ENCODE measurements around the gene SMTN.

Gene SMTN

GRCh38 chr22:31148488-31148887 is 67.4 kb downstream of the SMTN start:
- in situ Hi-C loops (cut with MboI; ENCODE audit: low sequenced_read_pairs, unreplicated experiment) = no loop called here
- DNase-seq (ENCODE audit: low spot score) = no peak
- no peak for TF ChIP-seq CTCF (IDR thresholded peaks at IDR 0.05; ENCODE audit: borderline replicate concordance, control extremely low read depth, extremely low read depth, insufficient read depth, missing control alignments)

GRCh38 chr22:31148953-31149627 is 68.0 kb downstream of the SMTN start:
- peak; percentile 75 for DNase-seq (ENCODE audit: low spot score)
- peak; percentile 73 for TF ChIP-seq CTCF (IDR thresholded peaks at IDR 0.05; ENCODE audit: borderline replicate concordance, control extremely low read depth, extremely low read depth, insufficient read depth, missing control alignments)
- in situ Hi-C loops (cut with MboI; ENCODE audit: low sequenced_read_pairs, unreplicated experiment) = no loop called here

- in situ Hi-C loops (cut with MboI; ENCODE audit: low sequenced_read_pairs, unreplicated experiment) = no loop called here
- no peak for DNase-seq (ENCODE audit: low spot score)
- no peak for TF ChIP-seq CTCF (IDR thresholded peaks at IDR 0.05; ENCODE audit: borderline replicate concordance, control extremely low read depth, extremely low read depth, insufficient read depth, missing control alignments)
Measured at GRCh38 chr22:31150615-31151014, 69.5 kb downstream of the SMTN start.

GRCh38 chr22:31151872-31152271 is 70.8 kb downstream of the SMTN start:
- in situ Hi-C loops (cut with MboI; ENCODE audit: low sequenced_read_pairs, unreplicated experiment) = no loop called here
- no peak for DNase-seq (ENCODE audit: low spot score)
- no peak for TF ChIP-seq CTCF (IDR thresholded peaks at IDR 0.05; ENCODE audit: borderline replicate concordance, control extremely low read depth, extremely low read depth, insufficient read depth, missing control alignments)

- TF ChIP-seq CTCF (IDR thresholded peaks at IDR 0.05; ENCODE audit: borderline replicate concordance, control extremely low read depth, extremely low read depth, insufficient read depth, missing control alignments) = no peak
- in situ Hi-C loops (cut with MboI; ENCODE audit: low sequenced_read_pairs, unreplicated experiment) = no loop called here
Measured at GRCh38 chr22:31153357-31153756, 72.2 kb downstream of the SMTN start.

More at GRCh38 chr22:31153357-31153756, 72.2 kb downstream of the SMTN start:
- no peak for DNase-seq (ENCODE audit: low spot score)

Data from GM13976 (cell line).